Subcutaneous adipose tissue (tissue), 4 donors: ENCODE data around the gene BPIFB1. TPM values are rescaled to one million over a fixed set of nuclear protein-coding genes. Genes with fewer than 3 reads are reported as not detected.

ENCODE experiments used
- total RNA-seq, 4 donors: library from RNA; depleted of rRNA; stranded (reverse); fragments of >200 nt; gene quantifications; one replicate each; pipeline ENCODE4 v1.1.0, GENCODE V29; 2016
- TF ChIP-seq, protein P1 (sequence below): fragments of 450-650 bp; IDR thresholded peaks from one replicate; pipeline ENCODE4 v1.5.1; 2016; ENCODE audit warnings: low read depth, mild to moderate bottlenecking, control low read depth, antibody characterized with exemption, moderate library complexity

The BPIFB1 gene
- total RNA-seq, 4 donors from 2014 or later = not detected

DNA sequence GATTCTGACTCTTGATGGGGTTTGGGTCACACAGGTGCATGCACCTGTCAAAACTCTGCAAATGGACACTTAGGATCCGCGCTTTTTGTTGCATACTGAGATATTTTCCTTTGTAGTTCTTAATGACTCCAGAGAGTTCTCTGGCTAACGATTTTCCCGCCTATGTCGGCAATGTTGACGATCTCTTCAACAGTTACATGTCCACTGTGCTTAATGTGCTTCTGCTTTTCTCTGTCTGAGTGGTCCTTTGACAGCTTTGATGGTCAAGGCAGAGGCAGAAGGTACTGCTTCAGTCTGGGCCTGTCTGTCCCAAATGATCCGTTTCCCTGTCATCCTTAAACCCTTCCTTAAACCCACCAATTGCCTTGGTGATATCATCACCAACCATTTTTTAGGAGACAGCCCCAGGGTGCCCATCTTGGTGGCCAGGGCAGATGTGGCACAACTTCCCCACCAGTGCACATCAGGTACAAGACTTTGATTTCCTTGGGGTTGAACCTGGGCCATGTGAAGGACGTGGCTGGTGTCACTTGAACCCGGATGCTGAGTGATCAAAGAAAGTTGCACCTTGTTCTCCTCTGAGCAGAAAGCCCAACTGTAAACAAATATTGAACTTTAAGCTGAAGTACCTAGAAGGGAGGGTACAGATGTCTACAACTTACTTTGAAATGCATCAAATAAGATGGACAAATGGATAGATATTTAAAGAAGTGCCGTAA, 10.7 kb upstream of the BPIFB1 start:
- TF ChIP-seq, protein P1, sequence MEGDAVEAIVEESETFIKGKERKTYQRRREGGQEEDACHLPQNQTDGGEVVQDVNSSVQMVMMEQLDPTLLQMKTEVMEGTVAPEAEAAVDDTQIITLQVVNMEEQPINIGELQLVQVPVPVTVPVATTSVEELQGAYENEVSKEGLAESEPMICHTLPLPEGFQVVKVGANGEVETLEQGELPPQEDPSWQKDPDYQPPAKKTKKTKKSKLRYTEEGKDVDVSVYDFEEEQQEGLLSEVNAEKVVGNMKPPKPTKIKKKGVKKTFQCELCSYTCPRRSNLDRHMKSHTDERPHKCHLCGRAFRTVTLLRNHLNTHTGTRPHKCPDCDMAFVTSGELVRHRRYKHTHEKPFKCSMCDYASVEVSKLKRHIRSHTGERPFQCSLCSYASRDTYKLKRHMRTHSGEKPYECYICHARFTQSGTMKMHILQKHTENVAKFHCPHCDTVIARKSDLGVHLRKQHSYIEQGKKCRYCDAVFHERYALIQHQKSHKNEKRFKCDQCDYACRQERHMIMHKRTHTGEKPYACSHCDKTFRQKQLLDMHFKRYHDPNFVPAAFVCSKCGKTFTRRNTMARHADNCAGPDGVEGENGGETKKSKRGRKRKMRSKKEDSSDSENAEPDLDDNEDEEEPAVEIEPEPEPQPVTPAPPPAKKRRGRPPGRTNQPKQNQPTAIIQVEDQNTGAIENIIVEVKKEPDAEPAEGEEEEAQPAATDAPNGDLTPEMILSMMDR = no peak

DNA sequence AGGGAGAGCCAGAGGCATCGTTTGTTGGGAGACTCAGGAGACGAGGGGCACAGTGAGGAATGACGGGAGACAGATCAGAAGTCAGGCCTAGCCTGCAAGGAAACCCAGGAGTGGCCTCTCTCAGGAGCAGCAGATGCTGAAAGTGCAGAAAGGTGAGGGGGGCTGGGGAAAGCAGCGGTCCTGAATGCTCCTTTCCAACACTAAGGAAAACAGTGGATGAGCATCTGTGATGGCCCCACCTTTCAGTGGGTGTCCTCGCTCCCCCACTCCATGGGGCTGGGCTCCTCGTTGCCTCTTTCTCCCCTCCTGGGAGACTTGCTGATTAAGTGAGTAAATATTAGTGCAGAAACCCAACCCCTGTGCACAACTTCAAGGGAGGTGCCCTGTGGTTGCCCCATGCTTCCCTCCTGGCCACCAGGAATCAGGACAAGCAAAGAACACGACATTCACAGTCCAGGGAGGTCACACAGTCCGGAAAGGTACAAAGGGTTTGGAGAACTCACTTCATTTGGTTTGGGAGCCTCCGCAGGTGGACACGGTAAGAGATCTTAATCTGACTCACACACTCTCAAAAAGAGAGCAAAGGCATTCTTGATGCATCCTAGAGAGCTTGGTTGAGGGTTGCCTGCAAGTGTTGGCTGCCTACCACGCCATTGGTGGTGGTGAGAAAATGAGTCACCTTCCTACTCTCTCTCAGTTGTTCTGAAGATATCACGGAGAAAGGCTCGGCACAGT, 9.7 kb upstream of the BPIFB1 start:
- TF ChIP-seq, protein P1 = no peak

DNA sequence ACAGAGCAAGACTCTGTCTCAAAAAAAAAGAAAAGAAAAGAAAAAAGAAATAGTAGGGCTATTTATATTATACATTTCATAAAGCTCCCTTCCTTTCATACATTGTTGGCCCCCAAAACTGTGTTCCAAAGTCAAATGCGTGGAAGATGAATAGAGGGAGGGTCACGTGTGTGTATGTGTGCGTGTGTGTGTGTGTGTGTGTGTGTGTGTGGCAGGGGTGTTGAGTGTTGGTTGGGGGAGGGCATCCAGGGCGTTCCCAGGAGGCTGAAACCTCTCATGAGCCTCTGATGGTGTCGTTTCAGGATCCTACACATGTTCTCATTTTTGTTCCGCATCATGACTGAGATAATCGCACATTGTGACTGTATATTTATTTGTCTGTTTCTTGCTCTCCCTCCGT, 7.8 kb upstream of the BPIFB1 start:
- TF ChIP-seq, protein P1 = no peak

DNA sequence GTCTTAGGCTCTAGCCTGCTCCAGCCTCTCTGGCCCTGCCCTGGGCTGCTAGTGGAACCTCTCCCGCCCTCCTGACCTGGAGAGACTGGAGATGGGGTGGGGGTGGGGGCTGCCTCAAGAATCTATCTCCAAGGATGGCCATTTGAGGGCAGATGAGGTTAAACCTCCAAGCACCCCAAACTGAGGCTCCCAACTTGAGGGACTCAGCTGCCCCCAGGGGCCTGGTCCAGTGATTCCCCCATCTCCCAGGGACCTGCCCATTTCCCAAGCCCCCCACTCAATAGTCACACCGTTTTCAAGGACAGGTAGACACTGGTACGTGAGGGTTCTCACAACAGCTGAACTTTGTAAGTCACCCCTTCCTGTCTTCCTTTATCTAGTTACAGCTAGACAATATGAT, 7.1 kb upstream of the BPIFB1 start:
- TF ChIP-seq, protein P1 = no peak

DNA sequence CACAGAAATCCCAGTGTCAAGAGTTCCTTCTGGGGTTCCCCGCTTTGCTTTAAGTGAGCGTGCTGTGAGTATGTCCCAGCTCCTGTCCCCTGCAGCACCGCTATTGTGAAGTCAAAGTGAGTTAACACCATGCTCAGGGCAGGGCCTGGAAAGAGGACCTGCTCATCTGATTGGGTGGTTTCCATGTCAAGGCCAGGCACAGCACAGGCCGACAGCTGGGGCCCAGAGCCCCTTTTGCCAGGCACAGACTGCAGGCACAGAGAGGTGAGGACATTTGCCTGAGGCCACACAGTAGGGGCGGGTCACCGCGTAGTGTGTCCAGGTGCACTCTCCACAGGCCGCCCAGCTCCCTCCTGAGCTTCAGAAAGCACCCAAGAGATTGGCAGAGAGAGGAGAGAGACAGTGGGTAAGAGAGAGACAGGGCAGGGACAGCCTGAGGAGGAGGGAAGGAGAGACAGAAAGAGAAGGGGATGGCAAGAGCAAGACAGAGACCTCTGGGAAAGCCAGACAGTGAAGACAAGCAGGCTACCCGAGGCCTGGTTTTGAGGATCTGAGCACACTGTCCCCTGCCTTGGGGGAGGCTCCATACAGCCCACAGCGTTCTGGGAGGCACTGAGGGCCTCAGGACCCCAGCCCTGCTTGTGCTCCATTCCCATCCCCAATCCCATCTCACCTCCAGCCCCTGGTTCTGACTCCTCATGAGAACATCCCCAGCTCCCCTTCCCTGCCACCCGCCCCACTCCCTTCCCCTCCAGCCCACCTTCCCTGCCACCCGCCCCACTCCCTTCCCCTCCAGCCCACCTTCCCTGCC, 6.5 kb upstream of the BPIFB1 start:
- TF ChIP-seq, protein P1 = no peak

DNA sequence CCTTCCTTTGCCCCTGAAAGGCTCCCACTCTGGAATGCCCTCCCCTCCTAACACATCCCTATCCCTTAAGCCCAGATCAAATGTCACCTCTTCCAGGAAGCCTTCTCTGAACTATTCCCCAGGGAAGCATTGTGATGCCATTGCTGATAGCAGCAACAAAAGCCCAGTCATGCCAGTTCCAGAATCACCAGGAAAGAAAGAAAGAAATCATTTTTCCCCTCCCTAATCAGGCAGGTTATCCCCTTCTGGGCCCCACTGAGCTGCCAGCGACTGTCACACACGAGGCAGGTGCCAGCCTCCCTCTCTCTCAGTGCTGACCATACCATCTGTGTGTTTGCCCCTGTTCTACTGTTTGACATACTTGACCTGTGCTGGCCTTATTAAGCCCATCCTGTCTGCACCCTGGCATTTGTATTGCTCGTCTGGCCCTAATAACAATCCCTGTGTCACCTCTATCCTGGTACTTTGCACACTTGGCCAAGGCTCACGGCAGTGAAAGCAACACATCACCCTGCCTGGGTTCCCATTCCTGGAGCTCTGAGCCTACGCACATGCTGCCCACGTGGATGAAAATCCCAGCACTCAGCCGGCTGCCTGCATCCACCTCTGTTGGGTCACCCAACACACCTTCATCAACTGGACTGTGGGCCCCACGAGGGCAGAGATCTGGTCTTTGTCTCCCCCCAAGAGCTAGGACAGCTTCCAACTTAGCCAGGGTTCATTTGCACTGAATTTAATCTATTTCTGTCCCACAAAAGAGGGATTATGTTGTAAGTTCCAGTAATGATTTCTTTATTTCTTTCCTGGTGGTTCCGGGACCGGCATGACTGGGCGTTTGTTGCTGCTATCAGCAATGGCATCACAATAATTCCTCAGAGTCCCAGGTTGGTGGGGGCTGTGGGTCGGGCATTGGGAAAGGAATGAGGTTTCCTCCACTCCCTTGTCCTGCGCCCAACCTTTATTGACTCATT, 5.3 kb upstream of the BPIFB1 start:
- TF ChIP-seq, protein P1 = no peak
